Left ventricle myocardium inferior (tissue), 1 donor: ENCODE data around the gene PIEZO1. TPM values are rescaled to one million over a fixed set of nuclear protein-coding genes. Genes with fewer than 3 reads are reported as not detected.

ENCODE experiments used
- DNase-seq: peaks from one replicate; pipeline ENCODE4 v3.0.0-alpha.2; 2020
- H3K27ac ChIP-seq: fragments of 200-600 bp; replicated peaks from 2 replicates; pipeline ENCODE4 v1.8.0; 2021
- H3K27me3 ChIP-seq: fragments of 200-600 bp; 2 replicates; pipeline ENCODE4 v1.8.0; 2021; ENCODE audit warnings: low read depth
- H3K36me3 ChIP-seq: fragments of 200-600 bp; 2 replicates; pipeline ENCODE4 v1.8.0; 2021
- H3K4me1 ChIP-seq: fragments of 200-600 bp; 2 replicates; pipeline ENCODE4 v1.8.0; 2021
- H3K4me3 ChIP-seq: fragments of 200-600 bp; 2 replicates; pipeline ENCODE4 v1.8.0; 2021; ENCODE audit warnings: mild to moderate bottlenecking, moderate library complexity
- H3K9me3 ChIP-seq: fragments of 200-600 bp; replicated peaks from 2 replicates; pipeline ENCODE4 v1.8.0; 2021
- CTCF ChIP-seq: fragments of 200-600 bp; IDR thresholded peaks from 2 replicates; pipeline ENCODE4 v1.8.0; 2021; ENCODE audit warnings: antibody characterized with exemption, mild to moderate bottlenecking, borderline replicate concordance
- intact Hi-C: fragments of 100-400 bp; cut with micrococcal nuclease; formaldehyde crosslinking; loops from one replicate; pipeline ENCODE4 v1.11.0; 2022
- total RNA-seq: library from RNA; stranded (reverse); fragmentation: NEBNext Ultra II Directional; extraction: Animal tissue kit (Norgen Biotek cat#: 25700); gene quantifications from one replicate; pipeline ENCODE4 v1.2.1, GENCODE V29; 2021
- donor health status: DM: no; HTN: yes; CAD: no; lungs with severe emphysema.

Gene PIEZO1
- total RNA-seq, 1 donor from 2014 or later, result 17.1 TPM

GRCh38 chr16:88807626-88808453 lies 22.8 kb upstream of the PIEZO1 start:
- intact Hi-C loops, result no loop called here
- TF ChIP-seq CTCF, result no peak
- Histone ChIP-seq H3K36me3 (peaks cover 11% of the 10 kb centered on the region), H3K4me3 (no peak overlapping the region), H3K27ac (no peak overlapping the region), H3K27me3 (no peaks in the 10 kb centered on the region), H3K9me3 (no peaks in the 10 kb centered on the region), H3K4me1 (peaks cover 51% of the 10 kb centered on the region)
- DNase-seq, result no peak

DNA sequence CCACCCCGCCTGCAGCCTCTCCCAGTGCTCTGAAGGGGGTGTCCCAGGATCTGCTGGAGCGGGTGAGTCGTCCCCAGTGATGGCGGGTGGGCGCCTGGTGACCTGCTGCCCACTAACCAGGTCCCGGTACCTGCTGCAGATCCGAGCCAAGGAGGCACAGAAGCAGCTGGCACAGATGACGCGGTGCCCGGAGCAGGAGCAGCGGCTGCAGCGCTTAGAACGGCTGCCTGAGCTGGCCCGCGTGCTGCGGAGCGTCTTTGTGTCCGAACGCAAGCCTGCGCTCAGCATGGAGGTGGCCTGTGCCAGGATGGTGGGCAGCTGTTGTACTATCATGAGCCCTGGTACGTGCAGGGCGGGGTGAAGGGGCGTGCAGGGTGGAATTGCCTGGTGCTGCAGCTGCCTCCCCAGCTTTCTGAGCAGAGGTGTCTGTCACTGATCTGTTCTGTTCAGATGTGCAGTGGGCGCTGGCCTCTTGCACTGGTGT lies 22.2 kb upstream of the PIEZO1 start:
- DNase-seq, result no peak

DNA sequence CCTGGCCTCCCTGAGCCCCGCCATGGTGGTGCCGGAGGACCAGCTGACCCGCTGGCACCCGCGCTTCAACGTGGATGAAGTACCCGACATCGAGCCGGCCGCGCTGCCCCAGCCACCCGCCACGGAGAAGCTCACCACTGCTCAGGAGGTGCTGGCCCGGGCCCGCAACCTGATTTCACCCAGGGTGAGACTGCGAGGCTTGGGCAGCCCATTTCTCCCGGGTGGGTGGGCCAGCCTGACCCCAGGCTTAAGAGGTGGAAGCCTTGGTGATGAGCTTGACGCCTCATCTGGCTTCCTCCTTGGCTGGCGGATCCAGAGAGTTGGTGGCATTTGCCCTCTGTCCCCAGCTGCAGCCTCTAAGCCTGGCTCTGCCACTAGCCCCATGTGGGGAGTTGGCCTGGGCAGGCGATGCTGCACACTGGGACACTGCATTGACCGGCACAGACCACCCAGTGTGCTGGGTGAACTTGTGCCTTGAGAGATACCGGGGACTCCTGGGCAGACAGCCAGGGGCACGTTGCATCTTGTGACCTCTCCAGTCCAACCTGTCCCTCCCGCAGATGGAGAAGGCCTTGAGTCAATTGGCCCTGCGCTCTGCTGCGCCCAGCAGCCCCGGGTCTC lies 21.6 kb upstream of the PIEZO1 start:
- no peak overlapping the region for H3K27ac ChIP-seq
- H3K36me3 ChIP-seq, result peaks cover 11% of the 10 kb centered on the region
- no peak for DNase-seq
- no peaks in the 10 kb centered on the region for H3K27me3 ChIP-seq
- TF ChIP-seq CTCF, result no peak
- H3K9me3 ChIP-seq, result no peaks in the 10 kb centered on the region
- no peak overlapping the region for H3K4me3 ChIP-seq
- H3K4me1 ChIP-seq, result peaks cover 48% of the 10 kb centered on the region
- intact Hi-C loops, result no loop called here

More for the DNA sequence above, 22.2 kb upstream of the PIEZO1 start:
- Histone ChIP-seq H3K9me3 (no peaks in the 10 kb centered on the region), H3K27me3 (no peaks in the 10 kb centered on the region), H3K4me1 (peaks cover 51% of the 10 kb centered on the region), H3K27ac (no peak overlapping the region), H3K4me3 (no peak overlapping the region), H3K36me3 (peaks cover 11% of the 10 kb centered on the region)
- intact Hi-C loops, result no loop called here
- TF ChIP-seq CTCF, result no peak

- Histone ChIP-seq H3K9me3 (no peaks in the 10 kb centered on the region), H3K4me3 (no peak overlapping the region), H3K36me3 (peaks cover 11% of the 10 kb centered on the region), H3K4me1 (peaks cover 42% of the 10 kb centered on the region), H3K27ac (no peak overlapping the region), H3K27me3 (no peaks in the 10 kb centered on the region)
- DNase-seq, result no peak
- TF ChIP-seq CTCF, result no peak
- intact Hi-C loops, result no loop called here
Observed at GRCh38 chr16:88805887-88806393, 20.9 kb upstream of the PIEZO1 start.

DNA sequence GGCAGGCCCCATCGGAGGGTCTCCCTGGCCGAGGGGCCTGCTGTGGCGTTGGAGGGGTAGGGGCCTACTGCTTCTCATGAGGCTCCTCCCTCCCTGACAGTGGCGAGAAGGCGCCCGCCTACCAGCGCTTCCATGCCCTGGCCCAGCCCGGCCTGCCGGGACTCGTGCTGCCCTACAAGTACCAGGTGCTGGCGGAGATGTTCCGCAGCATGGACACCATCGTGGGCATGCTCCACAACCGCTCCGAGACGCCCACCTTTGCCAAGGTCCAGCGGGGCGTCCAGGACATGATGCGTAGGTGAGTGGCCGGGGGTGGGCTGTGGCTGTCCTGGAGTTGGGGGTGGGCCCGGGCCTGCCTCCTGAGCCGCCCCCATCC lies 20.3 kb upstream of the PIEZO1 start:
- TF ChIP-seq CTCF, result no peak
- H3K4me1 ChIP-seq, result peaks cover 36% of the 10 kb centered on the region
- no peak for DNase-seq
- no peaks in the 10 kb centered on the region for H3K27me3 ChIP-seq
- intact Hi-C loops, result no loop called here
- no peak overlapping the region for H3K27ac ChIP-seq
- no peaks in the 10 kb centered on the region for H3K9me3 ChIP-seq
- H3K4me3 ChIP-seq, result no peak overlapping the region
- peaks cover 11% of the 10 kb centered on the region for H3K36me3 ChIP-seq
